Naive thymus-derived CD4-positive, alpha-beta T cell (primary cell): ENCODE data around the gene TPGS1. TPM values are rescaled to one million over a fixed set of nuclear protein-coding genes. Genes with fewer than 3 reads are reported as not detected.

ENCODE experiments used
- ATAC-seq: fragments of 150-1000 bp; cut with Tn5 transposase; 2 replicates; pipeline ENCODE4 v1.10.0; 2021; ENCODE audit warnings: mild to moderate bottlenecking, moderate library complexity
- CTCF ChIA-PET: fragments of 350-600 bp; sonication (Branson Sonifier 250); formaldehyde crosslinking; loops from one replicate; lab custom pipeline; 2021; ENCODE audit warnings: antibody characterized with exemption; lab: Charles Lee
- POLR2A ChIA-PET: fragments of 350-600 bp; sonication (Branson Sonifier 250); formaldehyde crosslinking; loops from one replicate; lab custom pipeline; 2021; ENCODE audit warnings: antibody characterized with exemption, inconsistent platforms; lab: Charles Lee
- DNase-seq, 9 donors: peaks; one replicate each; pipeline versions ENCODE4 v3.0.0 to v3.0.0-alpha.2; 2020 to 2022; ENCODE audit warnings: mixed read lengths in 1 of 9
- H3K27ac ChIP-seq: one replicate; pipeline ENCODE4 v1.7.0; 2013; ENCODE audit warnings: mild to moderate bottlenecking, low read depth, low read length, moderate library complexity
- H3K27me3 ChIP-seq, 2 donors: one replicate each; pipeline ENCODE4 v1.7.0; 2013; ENCODE audit warnings: low read length in 2 of 2, mild to moderate bottlenecking in 2 of 2, moderate library complexity in 2 of 2; ENCODE audit not compliant: control insufficient read depth in 2 of 2, insufficient read depth in 2 of 2
- H3K36me3 ChIP-seq, 3 experiments: 1 replicate in 2 of 3; 2 replicates in 1 of 3; pipeline ENCODE4 v1.7.0; 2013; ENCODE audit warnings: low read length in 3 of 3, mild to moderate bottlenecking in 3 of 3, moderate library complexity in 1 of 3; ENCODE audit not compliant: insufficient read depth in 3 of 3, control insufficient read depth in 2 of 3
- H3K4me1 ChIP-seq, 2 donors: one replicate each; pipeline ENCODE4 v1.7.0; 2013; ENCODE audit warnings: low read length in 2 of 2, mild to moderate bottlenecking in 2 of 2, moderate library complexity in 1 of 2; ENCODE audit not compliant: control insufficient read depth in 2 of 2, insufficient read depth in 2 of 2
- H3K4me3 ChIP-seq: 2 replicates; pipeline ENCODE4 v1.7.0; 2013; ENCODE audit warnings: mild to moderate bottlenecking, low read length
- H3K9me3 ChIP-seq, 3 experiments: 1 replicate in 2 of 3; 2 replicates in 1 of 3; pipeline ENCODE4 v1.7.0; 2013; ENCODE audit warnings: low read length in 3 of 3; ENCODE audit not compliant: control insufficient read depth in 2 of 3
- H3K27ac Mint-ChIP-seq, 9 donors: one replicate each; pipeline ENCODE4 v1.8.0; 2020 to 2022; ENCODE audit warnings: mixed read lengths in 9 of 9, mild to moderate bottlenecking in 8 of 9, moderate library complexity in 5 of 9, inconsistent platforms in 2 of 9
- H3K27me3 Mint-ChIP-seq, 5 donors: one replicate each; pipeline ENCODE4 v1.8.0; 2021 to 2022; ENCODE audit warnings: mixed read lengths in 5 of 5, mild to moderate bottlenecking in 1 of 5
- H3K36me3 Mint-ChIP-seq, 5 donors: one replicate each; pipeline ENCODE4 v1.8.0; 2020 to 2022; ENCODE audit warnings: mixed read lengths in 5 of 5, mild to moderate bottlenecking in 3 of 5, inconsistent platforms in 1 of 5
- H3K4me1 Mint-ChIP-seq, 7 donors: one replicate each; pipeline ENCODE4 v1.8.0; 2020 to 2022; ENCODE audit warnings: mixed read lengths in 7 of 7, mild to moderate bottlenecking in 3 of 7, inconsistent platforms in 1 of 7
- H3K4me3 Mint-ChIP-seq, 10 donors: one replicate each; pipeline ENCODE4 v1.8.0; 2020 to 2022; ENCODE audit warnings: mild to moderate bottlenecking in 10 of 10, mixed read lengths in 10 of 10, moderate library complexity in 6 of 10, inconsistent platforms in 2 of 10
- H3K9me3 Mint-ChIP-seq, 11 donors: one replicate each; pipeline ENCODE4 v1.8.0; 2020 to 2022; ENCODE audit warnings: mixed read lengths in 11 of 11, mild to moderate bottlenecking in 4 of 11, inconsistent platforms in 1 of 11, moderate library complexity in 1 of 11
- intact Hi-C, 2 donors: fragments of 100-400 bp; cut with micrococcal nuclease; formaldehyde crosslinking; loops; one replicate each; pipeline ENCODE4 v1.15.1; 2023
- polyA plus RNA-seq, 2 donors: library from polyadenylated mRNA; unstranded; fragments of 300-500 nt; fragmentation: Illumina TruSeq; gene quantifications; one replicate each; pipeline ENCODE4 v1.2.3, GENCODE V29; 2021
- total RNA-seq, 6 experiments: library from RNA in 5 of 6; stranded (reverse) in 5 of 6; gene quantifications; 1 replicate in 5 of 6; 2 replicates in 1 of 6; pipeline ENCODE4 v1.2.3 and lab custom pipeline; 2021 to 2026

The TPGS1 gene
- total and polyA plus RNA-seq, 7 experiments from 2014 or later = 21.6 to 36.4 (median 24.2) TPM

DNA sequence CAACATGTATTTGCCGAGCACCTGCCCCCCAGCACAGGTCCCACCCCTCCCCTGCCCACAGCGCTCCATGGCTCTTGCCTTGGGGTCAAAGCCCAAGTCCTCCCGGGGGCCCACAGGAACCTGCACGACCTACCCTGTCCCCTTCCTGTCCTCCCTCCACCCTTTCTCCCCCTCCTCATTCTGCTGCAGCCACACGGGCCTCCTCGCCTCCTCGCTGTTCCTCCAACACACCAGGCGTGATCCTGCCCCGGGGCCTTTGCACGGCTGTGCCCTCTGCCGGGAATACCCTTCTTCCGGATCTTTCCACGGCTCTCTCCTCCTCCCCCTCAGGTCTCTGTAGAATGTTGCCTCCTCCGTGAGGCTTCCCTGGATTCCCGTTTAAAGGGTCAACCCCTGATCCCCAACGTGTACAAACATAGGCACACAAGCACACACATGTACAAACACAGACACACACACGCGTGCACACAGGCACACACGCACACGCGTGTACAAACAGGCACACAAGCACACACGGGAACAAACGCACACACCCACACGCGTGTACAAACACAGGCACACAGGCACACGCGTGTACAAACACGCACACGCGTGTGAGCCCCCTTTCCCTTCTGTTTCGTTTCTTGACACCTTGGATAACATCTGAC, 8.2 kb upstream of the TPGS1 start:
- Mint-ChIP-seq H3K27ac (peak overlapping the region in 1 of 9 donors; percentile 65), H3K4me1 (peaks cover 0 to 8% (median 6%) of the 10 kb centered on the region in 7 donors), H3K27me3 (peaks cover 6 to 23% (median 8%) of the 10 kb centered on the region in 5 donors), H3K36me3 (peaks cover 0 to 3% (median 0%) of the 10 kb centered on the region in 5 donors), H3K9me3 (no peaks in the 10 kb centered on the region), H3K4me3 (peak overlapping the region in 4 of 10 donors; percentile 26 to 66 (median 39))
- H3K4me1 ChIP-seq = peaks cover 0 to 8% of the 10 kb centered on the region in 2 donors
- CTCF ChIA-PET = no interaction called here
- DNase-seq = no peak
- no peaks in the 10 kb centered on the region for H3K36me3 ChIP-seq
- POLR2A ChIA-PET = no interaction called here
- no peak for ATAC-seq
- no peak overlapping the region for H3K4me3 ChIP-seq
- H3K27ac ChIP-seq = no peak overlapping the region
- intact Hi-C loops = no loop called here
- peaks cover 0 to 6% of the 10 kb centered on the region in 2 donors for H3K27me3 ChIP-seq
- H3K9me3 ChIP-seq = no peaks in the 10 kb centered on the region

DNA sequence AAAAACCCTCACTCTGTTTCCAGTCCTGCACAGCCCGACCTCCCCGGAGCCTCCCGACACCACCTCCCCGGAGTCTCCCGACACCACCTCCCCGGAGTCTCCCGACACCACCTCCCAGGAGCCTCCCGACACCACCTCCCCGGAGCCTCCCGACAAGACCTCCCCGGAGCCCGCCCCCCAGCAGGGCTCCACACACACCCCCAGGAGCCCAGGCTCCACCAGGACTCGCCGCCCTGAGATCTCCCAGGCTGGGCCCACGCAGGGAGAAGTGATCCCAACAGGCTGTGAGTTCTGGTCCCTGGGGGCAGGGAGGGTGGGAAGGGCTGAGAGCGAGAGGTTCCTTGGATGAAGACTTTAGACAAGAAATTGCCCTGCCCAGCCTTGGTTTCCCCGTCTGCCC, 5.7 kb upstream of the TPGS1 start:
- peaks cover 0 to 3% (median 0%) of the 10 kb centered on the region in 5 donors for H3K36me3 Mint-ChIP-seq
- Histone ChIP-seq H3K27me3 (peaks cover 0 to 6% of the 10 kb centered on the region in 2 donors), H3K36me3 (no peaks in the 10 kb centered on the region), H3K4me3 (no peak overlapping the region), H3K4me1 (peaks cover 4 to 12% of the 10 kb centered on the region in 2 donors), H3K9me3 (no peaks in the 10 kb centered on the region), H3K27ac (no peak overlapping the region)
- peaks cover 0 to 16% (median 10%) of the 10 kb centered on the region in 7 donors for H3K4me1 Mint-ChIP-seq
- no peak for DNase-seq
- H3K27me3 Mint-ChIP-seq = peaks cover 6 to 14% (median 8%) of the 10 kb centered on the region in 5 donors
- intact Hi-C loops = no loop called here
- no peak overlapping the region for H3K4me3 Mint-ChIP-seq
- ChIA-PET POLR2A (interaction anchor here (0.6 kb wide), 1 partner anchor 9 kb away, joined by 5 read pairs; no protein-coding TSS in a partner anchor), CTCF (no interaction called here)
- no peak overlapping the region for H3K27ac Mint-ChIP-seq
- no peak for ATAC-seq
- no peaks in the 10 kb centered on the region for H3K9me3 Mint-ChIP-seq

DNA sequence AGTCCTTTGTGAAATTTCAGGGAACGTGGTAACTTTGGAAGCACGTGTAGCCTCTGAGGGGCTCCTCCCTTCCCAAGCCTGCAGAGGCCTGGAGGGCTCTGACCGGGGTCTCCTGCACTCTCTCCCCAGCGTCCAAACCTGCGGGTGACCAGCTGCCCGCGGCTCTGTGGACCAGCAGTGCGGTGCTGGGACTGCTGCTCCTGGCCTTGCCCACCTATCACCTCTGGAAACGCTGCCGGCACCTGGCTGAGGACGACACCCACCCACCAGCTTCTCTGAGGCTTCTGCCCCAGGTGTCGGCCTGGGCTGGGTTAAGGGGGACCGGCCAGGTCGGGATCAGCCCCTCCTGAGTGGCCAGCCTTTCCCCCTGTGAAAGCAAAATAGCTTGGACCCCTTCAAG, 2.7 kb upstream of the TPGS1 start:
- Histone ChIP-seq H3K27me3 (no peaks in the 10 kb centered on the region), H3K27ac (no peak overlapping the region), H3K36me3 (peaks cover 0 to 6% (median 0%) of the 10 kb centered on the region in 3 experiments), H3K4me1 (peaks cover 17 to 23% of the 10 kb centered on the region in 2 donors), H3K4me3 (no peak overlapping the region), H3K9me3 (no peaks in the 10 kb centered on the region)
- ChIA-PET POLR2A (interaction anchor here (0.9 to 1.6 kb wide), 3 partner anchors 9 to 28 kb away, joined by 3 to 5 read pairs (median 3); partner anchors contain the start of gene MADCAM1), CTCF (no interaction called here)
- H3K4me1 Mint-ChIP-seq = peaks cover 13 to 31% (median 30%) of the 10 kb centered on the region in 7 donors
- H3K27me3 Mint-ChIP-seq = peaks cover 0 to 1% (median 0%) of the 10 kb centered on the region in 5 donors
- intact Hi-C loops = no loop called here
- peaks cover 0 to 2% (median 0%) of the 10 kb centered on the region in 11 donors for H3K9me3 Mint-ChIP-seq
- no peak overlapping the region for H3K4me3 Mint-ChIP-seq
- H3K27ac Mint-ChIP-seq = peak overlapping the region in 1 of 9 donors; percentile 98
- ATAC-seq (no peak), DNase-seq (no peak)
- peaks cover 0 to 9% (median 0%) of the 10 kb centered on the region in 5 donors for H3K36me3 Mint-ChIP-seq

DNA sequence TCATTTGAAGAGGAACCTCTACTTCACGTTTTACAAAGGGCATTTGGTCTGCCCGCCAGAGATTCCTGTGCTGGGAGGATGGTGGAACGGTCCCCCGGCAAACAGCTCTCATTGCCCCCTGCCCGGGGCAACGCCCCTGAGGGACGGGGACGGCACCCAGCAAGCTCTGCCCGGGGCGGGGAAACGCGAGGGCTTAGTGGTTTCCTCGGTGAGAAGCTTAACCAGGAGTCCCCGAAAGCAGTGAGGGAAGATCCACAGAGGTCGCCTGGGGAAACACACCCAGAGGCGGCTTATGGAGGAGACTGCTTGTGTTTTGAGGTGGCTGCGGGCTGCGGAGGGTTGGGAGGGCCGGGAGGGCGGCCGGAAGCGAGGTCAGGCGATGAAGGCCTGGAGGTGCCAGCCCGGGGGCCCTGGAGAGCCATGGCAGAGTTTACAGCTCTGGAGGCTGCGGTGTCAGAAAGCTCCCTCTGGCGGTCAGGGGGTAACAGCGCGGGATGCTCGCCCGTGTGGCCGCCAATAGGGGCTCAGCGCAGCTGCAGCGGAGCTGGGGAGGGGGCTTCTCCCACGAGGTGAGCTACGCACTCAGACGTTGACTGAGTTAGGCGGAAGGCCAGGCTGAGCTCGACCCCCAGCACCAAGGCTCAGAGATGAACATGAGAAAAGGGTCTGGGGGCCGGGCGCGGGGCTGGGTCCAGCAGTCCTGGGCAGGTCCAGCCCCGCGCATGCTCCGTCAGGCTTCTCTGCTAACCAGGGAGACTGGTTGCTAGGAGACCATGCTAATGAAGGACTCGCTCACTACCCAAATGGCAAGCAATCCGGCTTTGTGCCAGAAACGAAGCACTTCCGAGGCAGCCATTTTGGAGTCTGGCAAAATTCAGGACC, 652 bp upstream of the TPGS1 start:
- Histone ChIP-seq H3K27me3 (no peaks in the 10 kb centered on the region), H3K4me3 (peak overlapping the region; percentile 100), H3K36me3 (peaks cover 0 to 6% (median 0%) of the 10 kb centered on the region in 3 experiments), H3K9me3 (no peaks in the 10 kb centered on the region), H3K27ac (peak overlapping the region; percentile 87), H3K4me1 (peaks cover 29 to 40% of the 10 kb centered on the region in 2 donors)
- intact Hi-C loops = loop anchor here (1.0 to 2.0 kb wide), 11 partner anchors 11 to 240 kb away; partner anchors contain the start of genes BSG (in 2 of the 2), MIER2 (in 2 of the 2), CDC34 (in 1 of the 2) and POLRMT (in 1 of the 2)
- Mint-ChIP-seq H3K9me3 (peaks cover 0 to 2% (median 0%) of the 10 kb centered on the region in 11 donors), H3K36me3 (peaks cover 0 to 12% (median 0%) of the 10 kb centered on the region in 5 donors), H3K4me3 (peak overlapping the region; percentile 89 to 100 (median 97)), H3K27me3 (no peaks in the 10 kb centered on the region), H3K4me1 (peaks cover 21 to 49% (median 46%) of the 10 kb centered on the region in 7 donors), H3K27ac (peak overlapping the region; percentile 96 to 100 (median 99))
- CTCF ChIA-PET = interaction anchor here (0.6 to 2.2 kb wide), 10 partner anchors 11 to 1671 kb away, joined by 3 to 14 read pairs (median 6); partner anchors contain the start of genes CDC34 and MADCAM1
- ATAC-seq (peak; percentile 67), DNase-seq (peak; percentile 88 to 99 (median 98))
- POLR2A ChIA-PET = interaction anchor here (0.8 to 2.8 kb wide), 9 partner anchors 11 to 174 kb away, joined by 3 to 54 read pairs (median 8); partner anchors contain the start of genes CDC34 and MADCAM1

DNA sequence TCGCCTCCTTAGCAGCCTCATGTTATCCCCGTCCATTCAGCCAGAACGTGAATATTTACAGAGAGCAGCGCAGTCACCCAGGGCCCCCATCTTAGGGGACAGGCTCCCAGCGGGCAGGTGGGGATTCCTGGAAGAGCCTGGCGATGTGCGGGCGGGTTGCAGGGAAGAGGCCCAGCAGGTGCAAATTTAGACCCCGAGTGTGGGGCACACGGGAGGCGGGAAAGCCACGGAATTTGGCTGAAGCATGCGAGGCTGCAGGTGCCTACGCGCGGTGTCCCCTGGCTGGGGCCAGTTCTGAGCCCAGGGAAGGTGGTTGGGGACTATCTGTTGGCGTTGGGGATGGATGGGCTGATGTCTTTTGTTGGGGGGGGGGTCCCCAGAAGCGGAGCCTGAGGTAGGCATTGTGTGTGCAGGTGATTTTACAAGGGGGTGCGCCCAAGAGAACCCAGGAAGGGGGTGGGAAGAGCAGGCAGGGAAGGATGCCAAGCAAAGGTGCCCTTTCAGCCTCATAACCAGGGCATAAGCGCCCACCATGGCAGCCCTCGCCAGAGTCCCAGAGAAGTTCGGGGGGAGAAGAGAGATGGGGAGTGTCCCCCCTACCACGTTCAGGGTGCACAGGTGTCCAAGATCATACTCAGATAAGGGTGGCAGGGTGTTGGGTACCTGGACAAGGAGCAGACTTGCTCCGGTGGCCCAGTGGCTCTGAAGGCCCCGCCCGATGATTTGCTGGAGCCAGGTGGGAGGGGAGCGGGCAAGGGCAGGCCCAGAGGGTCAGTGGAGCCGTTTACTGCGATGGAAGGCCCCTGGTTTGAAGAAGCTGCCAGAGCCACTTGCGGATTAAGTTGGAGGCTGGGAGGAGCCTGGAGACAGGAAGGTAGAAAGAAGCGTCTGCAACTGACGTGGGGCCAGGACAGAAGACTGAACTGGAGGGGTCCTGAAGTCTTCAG, 1.2 kb downstream of the TPGS1 start:
- peak overlapping the region; percentile 87 for H3K27ac ChIP-seq
- H3K4me3 Mint-ChIP-seq = peak overlapping the region; percentile 83 to 100 (median 96)
- H3K4me1 Mint-ChIP-seq = peaks cover 21 to 58% (median 42%) of the 10 kb centered on the region in 7 donors
- peak overlapping the region; percentile 40 to 100 (median 98) for H3K27ac Mint-ChIP-seq
- DNase-seq (no peak), ATAC-seq (no peak)
- intact Hi-C loops = no loop called here
- H3K9me3 Mint-ChIP-seq = peaks cover 0 to 4% (median 0%) of the 10 kb centered on the region in 11 donors
- ChIA-PET POLR2A (interaction anchor here (0.6 to 4.0 kb wide), 5 partner anchors 17 to 24 kb away, joined by 3 to 70 read pairs (median 4); partner anchors contain the start of gene CDC34), CTCF (interaction anchor here (0.5 to 3.9 kb wide), 3 partner anchors 20 to 139 kb away, joined by 4 to 28 read pairs (median 14); partner anchors contain the start of gene CDC34)
- H3K9me3 ChIP-seq = no peaks in the 10 kb centered on the region
- no peaks in the 10 kb centered on the region for H3K27me3 Mint-ChIP-seq
- no peaks in the 10 kb centered on the region for H3K27me3 ChIP-seq
- peak overlapping the region; percentile 100 for H3K4me3 ChIP-seq
- peaks cover 38 to 48% of the 10 kb centered on the region in 2 donors for H3K4me1 ChIP-seq
- H3K36me3 ChIP-seq = peaks cover 0 to 6% (median 0%) of the 10 kb centered on the region in 3 experiments
- H3K36me3 Mint-ChIP-seq = peaks cover 0 to 14% (median 0%) of the 10 kb centered on the region in 5 donors
